Liver (tissue), 3 donors: ENCODE measurements around the gene DAPK1.

Experiments
- EGR1 ChIP-seq, 2 donors: IDR thresholded peaks; 2 replicates each; pipeline ENCODE4 v1.6.1; 2016 to 2018; ENCODE audit warnings: antibody characterized with exemption in 2 of 2, low read depth in 2 of 2
- FOXA1 ChIP-seq: IDR thresholded peaks from 2 replicates; pipeline ENCODE4 v1.6.1; 2016; ENCODE audit warnings: antibody characterized with exemption
- GABPA ChIP-seq, 2 donors: IDR thresholded peaks in 1 of 2; conservative IDR thresholded peaks in 1 of 2; 2 replicates each; pipeline ENCODE4 v1.6.1; 2016; ENCODE audit warnings: antibody characterized with exemption in 2 of 2, mild to moderate bottlenecking in 1 of 2, moderate library complexity in 1 of 2
- HNF4G ChIP-seq: IDR thresholded peaks from 2 replicates; pipeline ENCODE4 v1.6.1; 2016; ENCODE audit warnings: antibody characterized with exemption
- JUND ChIP-seq, 2 donors: IDR thresholded peaks; 2 replicates each; pipeline ENCODE4 v1.6.1; 2016; ENCODE audit warnings: antibody characterized with exemption in 2 of 2
- TAF1 ChIP-seq: conservative IDR thresholded peaks from 2 replicates; pipeline ENCODE4 v1.6.1; 2016; ENCODE audit warnings: antibody characterized with exemption, mild to moderate bottlenecking
- YY1 ChIP-seq: IDR thresholded peaks from 2 replicates; pipeline ENCODE4 v1.6.1; 2016; ENCODE audit warnings: antibody characterized with exemption, mild to moderate bottlenecking
- TF ChIP-seq, protein P1 (sequence below): fragments of 150-350 bp; IDR thresholded peaks from 2 replicates; pipeline ENCODE4 v1.5.1; 2017; ENCODE audit warnings: improper control_type of control experiment, low read depth, low read length; ENCODE audit not compliant: missing input control
- TF ChIP-seq, protein P2 (sequence below): IDR thresholded peaks from 2 replicates; pipeline ENCODE4 v1.6.1; 2016; ENCODE audit warnings: antibody characterized with exemption
- TF ChIP-seq, protein P3 (sequence below): IDR thresholded peaks from 2 replicates; pipeline ENCODE4 v1.6.1; 2016; ENCODE audit warnings: antibody characterized with exemption
- donor health status: healthy.
- donor health status: healthy.

DNA sequence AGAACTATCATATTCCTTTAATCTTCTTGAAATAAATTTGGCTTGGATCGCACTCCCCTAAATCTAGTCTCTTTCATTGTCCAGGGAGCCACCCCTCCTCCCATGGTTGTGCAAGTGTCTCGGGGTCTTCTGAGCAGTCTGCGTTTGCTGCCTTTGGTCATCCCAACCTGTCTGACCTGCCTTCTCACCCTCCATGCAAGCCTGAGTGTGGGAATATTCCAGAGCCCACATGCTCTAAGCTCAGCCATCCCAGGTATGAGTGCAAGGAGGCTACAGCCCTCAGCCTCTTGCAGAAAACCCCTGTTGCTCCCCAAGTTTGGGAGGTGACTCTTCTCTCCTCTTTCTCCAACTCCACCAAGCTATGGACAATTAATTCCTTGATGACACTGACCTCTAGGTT lies 220.6 kb downstream of the DAPK1 start:
- TF ChIP-seq, protein P1, sequence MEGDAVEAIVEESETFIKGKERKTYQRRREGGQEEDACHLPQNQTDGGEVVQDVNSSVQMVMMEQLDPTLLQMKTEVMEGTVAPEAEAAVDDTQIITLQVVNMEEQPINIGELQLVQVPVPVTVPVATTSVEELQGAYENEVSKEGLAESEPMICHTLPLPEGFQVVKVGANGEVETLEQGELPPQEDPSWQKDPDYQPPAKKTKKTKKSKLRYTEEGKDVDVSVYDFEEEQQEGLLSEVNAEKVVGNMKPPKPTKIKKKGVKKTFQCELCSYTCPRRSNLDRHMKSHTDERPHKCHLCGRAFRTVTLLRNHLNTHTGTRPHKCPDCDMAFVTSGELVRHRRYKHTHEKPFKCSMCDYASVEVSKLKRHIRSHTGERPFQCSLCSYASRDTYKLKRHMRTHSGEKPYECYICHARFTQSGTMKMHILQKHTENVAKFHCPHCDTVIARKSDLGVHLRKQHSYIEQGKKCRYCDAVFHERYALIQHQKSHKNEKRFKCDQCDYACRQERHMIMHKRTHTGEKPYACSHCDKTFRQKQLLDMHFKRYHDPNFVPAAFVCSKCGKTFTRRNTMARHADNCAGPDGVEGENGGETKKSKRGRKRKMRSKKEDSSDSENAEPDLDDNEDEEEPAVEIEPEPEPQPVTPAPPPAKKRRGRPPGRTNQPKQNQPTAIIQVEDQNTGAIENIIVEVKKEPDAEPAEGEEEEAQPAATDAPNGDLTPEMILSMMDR = no peak
- no peak for TF ChIP-seq YY1
- no peak for TF ChIP-seq TAF1
- no peak for TF ChIP-seq EGR1 (IDR thresholded peaks at IDR 0.05; ENCODE audit: low read depth in 2 of 2)
- TF ChIP-seq FOXA1 = no peak
- no peak for TF ChIP-seq GABPA (IDR thresholded peaks at IDR 0.05 in 1 of 2, conservative IDR thresholded peaks at IDR 0.05 in 1 of 2)
- TF ChIP-seq, protein P2, sequence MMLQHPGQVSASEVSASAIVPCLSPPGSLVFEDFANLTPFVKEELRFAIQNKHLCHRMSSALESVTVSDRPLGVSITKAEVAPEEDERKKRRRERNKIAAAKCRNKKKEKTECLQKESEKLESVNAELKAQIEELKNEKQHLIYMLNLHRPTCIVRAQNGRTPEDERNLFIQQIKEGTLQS = no peak
- TF ChIP-seq JUND (IDR thresholded peaks at IDR 0.05) = no peak
- TF ChIP-seq, protein P3, sequence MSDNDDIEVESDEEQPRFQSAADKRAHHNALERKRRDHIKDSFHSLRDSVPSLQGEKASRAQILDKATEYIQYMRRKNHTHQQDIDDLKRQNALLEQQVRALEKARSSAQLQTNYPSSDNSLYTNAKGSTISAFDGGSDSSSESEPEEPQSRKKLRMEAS = no peak
- TF ChIP-seq HNF4G = no peak
